Keratinocyte (primary cell): ENCODE measurements around the gene BORCS5. TPM values are rescaled to one million over a fixed set of nuclear protein-coding genes. Genes with fewer than 3 reads are reported as not detected.

Experiments
- DNase-seq: peaks from one replicate; pipeline ENCODE4 v3.0.0-alpha.2; 2011; ENCODE audit warnings: low read depth, missing footprints, low spot score
- FAIRE-seq: peaks from 2 replicates; lab custom pipeline; 2011; peaks lifted over from hg19 to GRCh38; lab: Jason Lieb, UNC
- H2AFZ ChIP-seq: 2 replicates; pipeline ENCODE4 v1.6.0; 2012; ENCODE audit warnings: low read length, control low read depth, inconsistent platforms; ENCODE audit not compliant: control insufficient read depth
- H3K27ac ChIP-seq: 2 replicates; pipeline ENCODE4 v1.5.1; 2011; ENCODE audit warnings: low read length; ENCODE audit not compliant: control insufficient read depth, insufficient read depth
- H3K27me3 ChIP-seq: 3 replicates; pipeline ENCODE4 v1.6.0; 2011; ENCODE audit warnings: low read length; ENCODE audit not compliant: control insufficient read depth, insufficient read depth; ENCODE audit errors: extremely low read depth
- H3K36me3 ChIP-seq, 2 experiments: 2 replicates in 1 of 2; 3 replicates in 1 of 2; pipeline ENCODE4 v1.5.1; 2011; ENCODE audit warnings: low read length in 2 of 2, mild to moderate bottlenecking in 1 of 2; ENCODE audit not compliant: control insufficient read depth in 2 of 2, insufficient read depth in 2 of 2; ENCODE audit errors: extremely low read depth in 1 of 2
- H3K4me1 ChIP-seq: 3 replicates; pipeline ENCODE4 v1.5.1; 2011; ENCODE audit warnings: low read length; ENCODE audit not compliant: control insufficient read depth, insufficient read depth; ENCODE audit errors: extremely low read depth
- H3K4me2 ChIP-seq: 3 replicates; pipeline ENCODE4 v1.6.0; 2011; ENCODE audit warnings: low read depth, low read length; ENCODE audit not compliant: control insufficient read depth, insufficient read depth; ENCODE audit errors: extremely low read depth
- H3K4me3 ChIP-seq, 3 experiments: fragments of 200-600 bp in 1 of 3; sonication (generic) in 1 of 3; 2 replicates in 2 of 3; 3 replicates in 1 of 3; pipeline ENCODE4 v1.5.1; 2011 to 2016; ENCODE audit warnings: low read length in 3 of 3, mild to moderate bottlenecking in 3 of 3, control low read depth in 2 of 3, inconsistent platforms in 1 of 3, low read depth in 1 of 3, mixed read lengths in 1 of 3, mixed run types in 1 of 3, moderate library complexity in 1 of 3; ENCODE audit not compliant: control insufficient read depth in 2 of 3, insufficient read depth in 2 of 3; ENCODE audit errors: extremely low read depth in 1 of 3
- H3K79me2 ChIP-seq: 2 replicates; pipeline ENCODE4 v1.6.0; 2012; ENCODE audit warnings: low read length; ENCODE audit not compliant: control insufficient read depth, insufficient read depth
- H3K9ac ChIP-seq: 3 replicates; pipeline ENCODE4 v1.6.0; 2011; ENCODE audit warnings: low read length; ENCODE audit not compliant: control insufficient read depth, insufficient read depth; ENCODE audit errors: extremely low read depth
- H3K9me1 ChIP-seq: 3 replicates; pipeline ENCODE4 v1.6.0; 2011; ENCODE audit warnings: low read length; ENCODE audit not compliant: control insufficient read depth, insufficient read depth; ENCODE audit errors: extremely low read depth
- H3K9me3 ChIP-seq: 2 replicates; pipeline ENCODE4 v1.5.1; 2012; ENCODE audit warnings: low read depth, low read length; ENCODE audit not compliant: control insufficient read depth
- H4K20me1 ChIP-seq: 3 replicates; pipeline ENCODE4 v1.6.0; 2011; ENCODE audit warnings: low read length; ENCODE audit not compliant: control insufficient read depth, insufficient read depth; ENCODE audit errors: extremely low read depth
- EZH2 ChIP-seq: IDR thresholded peaks from one replicate; pipeline ENCODE4 v1.6.1; 2012; ENCODE audit warnings: inconsistent platforms, mild to moderate bottlenecking, low read length, moderate library complexity
- dilution Hi-C: fragments of 300-500 bp; cut with MboI; formaldehyde crosslinking; loops from one replicate; pipeline ENCODE4 v1.7.0; 2020; ENCODE audit warnings: low sequenced_read_pairs; ENCODE audit not compliant: extremely low pct_ligation_motif_present
- polyA plus RNA-seq, 5 experiments: library from polyadenylated mRNA; depleted of rRNA in 3 of 5; stranded (reverse) in 3 of 5; stranded (forward) in 1 of 5; unstranded in 1 of 5; fragments of >200 nt; gene quantifications; 1 replicate in 1 of 5; 2 replicates in 3 of 5; 3 replicates in 1 of 5; pipeline versions ENCODE4 v1.2.1 to v1.2.3, GENCODE V29; 2011 to 2012; ENCODE audit warnings: missing spikeins in 2 of 5, low read depth in 1 of 5, low replicate concordance in 1 of 5
- TF ChIP-seq, protein P1 (sequence below), 3 experiments: IDR thresholded peaks in 1 of 3; conservative IDR thresholded peaks in 1 of 3; optimal IDR thresholded peaks in 1 of 3; 2 replicates in 2 of 3; 3 replicates in 1 of 3; pipeline versions ENCODE3 to v1.5.1; 2011; ENCODE audit warnings: low read length in 3 of 3, mild to moderate bottlenecking in 3 of 3, moderate library complexity in 2 of 3, control low read depth in 1 of 3, inconsistent platforms in 1 of 3; ENCODE audit not compliant: insufficient read depth in 2 of 3; ENCODE audit errors: extremely low read depth in 1 of 3

BORCS5 gene
- polyA plus RNA-seq, 1 donor (not counting 4 experiments of a cell fraction or from before 2014, with no cell fraction given), result 5.4 TPM

GRCh38 chr12:12447236-12447635 lies 90.4 kb downstream of the BORCS5 start:
- Histone ChIP-seq H4K20me1 (no peaks in the 10 kb centered on the region), H3K27ac (no peak overlapping the region), H3K4me2 (no peak overlapping the region), H3K4me3 (no peak overlapping the region), H3K79me2 (no peaks in the 10 kb centered on the region), H3K4me1 (peaks cover 24% of the 10 kb centered on the region), H3K9me1 (no peaks in the 10 kb centered on the region), H3K27me3 (no peaks in the 10 kb centered on the region), H2AFZ (no peak overlapping the region), H3K9ac (no peak overlapping the region), H3K36me3 (no peaks in the 10 kb centered on the region), H3K9me3 (no peaks in the 10 kb centered on the region)
- DNase-seq (no peak), FAIRE-seq (no peak)
- dilution Hi-C loops, result no loop called here
- TF ChIP-seq, protein P1, sequence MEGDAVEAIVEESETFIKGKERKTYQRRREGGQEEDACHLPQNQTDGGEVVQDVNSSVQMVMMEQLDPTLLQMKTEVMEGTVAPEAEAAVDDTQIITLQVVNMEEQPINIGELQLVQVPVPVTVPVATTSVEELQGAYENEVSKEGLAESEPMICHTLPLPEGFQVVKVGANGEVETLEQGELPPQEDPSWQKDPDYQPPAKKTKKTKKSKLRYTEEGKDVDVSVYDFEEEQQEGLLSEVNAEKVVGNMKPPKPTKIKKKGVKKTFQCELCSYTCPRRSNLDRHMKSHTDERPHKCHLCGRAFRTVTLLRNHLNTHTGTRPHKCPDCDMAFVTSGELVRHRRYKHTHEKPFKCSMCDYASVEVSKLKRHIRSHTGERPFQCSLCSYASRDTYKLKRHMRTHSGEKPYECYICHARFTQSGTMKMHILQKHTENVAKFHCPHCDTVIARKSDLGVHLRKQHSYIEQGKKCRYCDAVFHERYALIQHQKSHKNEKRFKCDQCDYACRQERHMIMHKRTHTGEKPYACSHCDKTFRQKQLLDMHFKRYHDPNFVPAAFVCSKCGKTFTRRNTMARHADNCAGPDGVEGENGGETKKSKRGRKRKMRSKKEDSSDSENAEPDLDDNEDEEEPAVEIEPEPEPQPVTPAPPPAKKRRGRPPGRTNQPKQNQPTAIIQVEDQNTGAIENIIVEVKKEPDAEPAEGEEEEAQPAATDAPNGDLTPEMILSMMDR (optimal IDR thresholded peaks at IDR 0.05 in 1 of 3, IDR thresholded peaks at IDR 0.05 in 1 of 3, conservative IDR thresholded peaks at IDR 0.05 in 1 of 3; ENCODE audit: extremely low read depth in 1 of 3, insufficient read depth in 2 of 3, low read length in 3 of 3), result no peak
- no peak for TF ChIP-seq EZH2

- no peak overlapping the region for H3K4me2 ChIP-seq
- H3K9me1 ChIP-seq, result no peaks in the 10 kb centered on the region
- no peak overlapping the region for H3K9ac ChIP-seq
- TF ChIP-seq EZH2, result no peak
- TF ChIP-seq, protein P1 (optimal IDR thresholded peaks at IDR 0.05 in 1 of 3, IDR thresholded peaks at IDR 0.05 in 1 of 3, conservative IDR thresholded peaks at IDR 0.05 in 1 of 3; ENCODE audit: extremely low read depth in 1 of 3, insufficient read depth in 2 of 3, low read length in 3 of 3), result no peak
- peaks cover 18% of the 10 kb centered on the region for H3K4me1 ChIP-seq
- H3K4me3 ChIP-seq, result no peak overlapping the region
- no peaks in the 10 kb centered on the region for H3K79me2 ChIP-seq
- no peaks in the 10 kb centered on the region for H3K36me3 ChIP-seq
- DNase-seq (no peak), FAIRE-seq (no peak)
- H3K27me3 ChIP-seq, result no peaks in the 10 kb centered on the region
- H3K27ac ChIP-seq, result no peak overlapping the region
- dilution Hi-C loops, result no loop called here
- H3K9me3 ChIP-seq, result no peaks in the 10 kb centered on the region
- no peak overlapping the region for H2AFZ ChIP-seq
- H4K20me1 ChIP-seq, result no peaks in the 10 kb centered on the region
Observed at GRCh38 chr12:12447837-12448236, 91.0 kb downstream of the BORCS5 start.
